Esophagus squamous epithelium (tissue), 5 donors: ENCODE results near the gene SLC36A2. TPM values are rescaled to one million over a fixed set of nuclear protein-coding genes. Genes with fewer than 3 reads are reported as not detected.

Source experiments
- DNase-seq: peaks from one replicate; lab custom pipeline; 2025; lab: John Stamatoyannopoulos, UW
- H3K27ac ChIP-seq, 4 donors: fragments of 200-600 bp; sonication (generic); one replicate each; pipeline ENCODE4 v1.5.1; 2016 to 2019; ENCODE audit warnings: mild to moderate bottlenecking in 1 of 4
- H3K27me3 ChIP-seq, 4 donors: fragments of 200-600 bp; sonication (generic); 1 replicate in 3 of 4; 2 replicates in 1 of 4; pipeline versions ENCODE4 v1.5.1 to v1.6.0; 2017 to 2021; ENCODE audit warnings: antibody characterized with exemption in 1 of 4
- H3K36me3 ChIP-seq, 3 donors: fragments of 200-600 bp; sonication (generic); one replicate each; pipeline ENCODE4 v1.5.1; 2016 to 2019
- H3K4me1 ChIP-seq, 3 donors: fragments of 200-600 bp; sonication (generic); one replicate each; pipeline ENCODE4 v1.5.1; 2017 to 2019
- H3K4me3 ChIP-seq, 4 donors: fragments of 200-600 bp; sonication (generic); 1 replicate in 3 of 4; 2 replicates in 1 of 4; pipeline ENCODE4 v1.5.1; 2016 to 2019; ENCODE audit warnings: mild to moderate bottlenecking in 2 of 4, moderate library complexity in 1 of 4
- H3K9me3 ChIP-seq, 3 donors: fragments of 200-600 bp; sonication (generic); one replicate each; pipeline ENCODE4 v1.5.1; 2016 to 2019
- CTCF ChIP-seq, 6 experiments: fragments of 450-650 bp in 4 of 6; fragments of 200-600 bp in 2 of 6; sonication (generic) in 2 of 6; IDR thresholded peaks; one replicate each; pipeline ENCODE4 v1.5.1; 2016 to 2019; ENCODE audit warnings: antibody characterized with exemption in 6 of 6, mild to moderate bottlenecking in 4 of 6, moderate library complexity in 4 of 6
- POLR2A ChIP-seq, 4 donors: fragments of 450-650 bp; IDR thresholded peaks; one replicate each; pipeline ENCODE4 v1.6.1; 2017; ENCODE audit warnings: antibody characterized with exemption in 4 of 4, mild to moderate bottlenecking in 4 of 4, moderate library complexity in 3 of 4
- WGBS, 2 donors: methylation state at CpG; one replicate each; pipeline ENCODE4 v1.1.5; 2018; 5-methylcytosine and 5-hydroxymethylcytosine counted together
- intact Hi-C: fragments of 100-400 bp; cut with DNase I; formaldehyde crosslinking; loops from one replicate; pipeline ENCODE4 v1.15.0; 2022
- total RNA-seq, 4 donors: library from RNA; depleted of rRNA; stranded (reverse); fragments of >200 nt; gene quantifications; one replicate each; pipeline ENCODE4 v1.1.0, GENCODE V29; 2016
- donor health status: DM: yes; HTN: yes; CAD: no.

SLC36A2 gene
- total RNA-seq, result not detected

DNA sequence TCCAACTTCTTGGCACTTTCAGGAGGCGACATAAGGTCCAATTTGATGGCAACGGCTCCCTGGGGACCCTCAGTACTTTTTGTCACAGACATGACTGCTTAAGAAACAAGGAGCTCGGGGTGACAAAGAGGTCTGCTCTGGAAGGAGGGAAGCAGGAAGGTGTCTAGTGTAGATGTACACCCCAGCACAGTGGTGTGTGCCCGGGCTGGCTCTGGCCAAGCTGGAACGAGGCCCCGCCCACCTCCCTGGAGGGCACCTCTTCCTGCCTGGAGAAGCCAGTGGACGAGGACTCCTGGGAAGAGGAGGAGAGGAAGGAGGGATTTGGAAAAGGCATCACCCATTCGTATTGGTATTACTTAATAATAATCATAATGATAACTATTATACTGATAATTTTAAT is at the start of gene SLC36A2:
Gene SLC36A2, minus strand, starts transcription at position 191 of the 400 bp plus-strand sequence. Its CDS starts 99 bp downstream, at position 92.
- 49 to 59% methylated on average over 8 of the region's 8 CpGs for WGBS, 2 donors

GRCh38 chr5:151388960-151389359 is 41.6 kb upstream of the SLC36A2 start:
- no peaks in the 10 kb centered on the region for H3K9me3 ChIP-seq
- TF ChIP-seq CTCF (IDR thresholded peaks at IDR 0.05), result no peak
- TF ChIP-seq POLR2A (IDR thresholded peaks at IDR 0.05), result no peak
- no peak for DNase-seq
- H3K4me1 ChIP-seq, result no peaks in the 10 kb centered on the region
- no peaks in the 10 kb centered on the region for H3K36me3 ChIP-seq
- H3K4me3 ChIP-seq, result no peak overlapping the region
- H3K27me3 ChIP-seq, result peaks cover 0 to 11% (median 0%) of the 10 kb centered on the region in 4 donors
- no peak overlapping the region for H3K27ac ChIP-seq
- intact Hi-C loops, result no loop called here
- 76 to 80% methylated on average over 2 of the region's 2 CpGs for WGBS, 2 donors

More for the DNA sequence above, at the start of gene SLC36A2:
- no peaks in the 10 kb centered on the region for H3K36me3 ChIP-seq
- H3K4me3 ChIP-seq, result no peak within 1 kb of the TSS
- H3K4me1 ChIP-seq, result no peaks in the 10 kb centered on the region
- H3K27me3 ChIP-seq, result peaks cover 0 to 66% (median 0%) of the 10 kb centered on the region in 4 donors
- intact Hi-C loops, result no loop called here
- no peaks in the 10 kb centered on the region for H3K9me3 ChIP-seq
- no peak for TF ChIP-seq CTCF (IDR thresholded peaks at IDR 0.05)
- no peak for TF ChIP-seq POLR2A (IDR thresholded peaks at IDR 0.05)
- DNase-seq, result no peak
- no peak within 1 kb of the TSS for H3K27ac ChIP-seq

- peaks cover 0 to 11% (median 0%) of the 10 kb centered on the region in 4 donors for H3K27me3 ChIP-seq
- DNase-seq, result no peak
- TF ChIP-seq CTCF (IDR thresholded peaks at IDR 0.05), result no peak
- TF ChIP-seq POLR2A (IDR thresholded peaks at IDR 0.05), result no peak
- intact Hi-C loops, result no loop called here
- no peaks in the 10 kb centered on the region for H3K4me1 ChIP-seq
- H3K36me3 ChIP-seq, result no peaks in the 10 kb centered on the region
- WGBS, 2 donors, result 28 to 34% methylated on average over 2 of the region's 2 CpGs
- no peaks in the 10 kb centered on the region for H3K9me3 ChIP-seq
- no peak overlapping the region for H3K27ac ChIP-seq
- no peak overlapping the region for H3K4me3 ChIP-seq
Measured at GRCh38 chr5:151384106-151384505, 36.7 kb upstream of the SLC36A2 start.

DNA sequence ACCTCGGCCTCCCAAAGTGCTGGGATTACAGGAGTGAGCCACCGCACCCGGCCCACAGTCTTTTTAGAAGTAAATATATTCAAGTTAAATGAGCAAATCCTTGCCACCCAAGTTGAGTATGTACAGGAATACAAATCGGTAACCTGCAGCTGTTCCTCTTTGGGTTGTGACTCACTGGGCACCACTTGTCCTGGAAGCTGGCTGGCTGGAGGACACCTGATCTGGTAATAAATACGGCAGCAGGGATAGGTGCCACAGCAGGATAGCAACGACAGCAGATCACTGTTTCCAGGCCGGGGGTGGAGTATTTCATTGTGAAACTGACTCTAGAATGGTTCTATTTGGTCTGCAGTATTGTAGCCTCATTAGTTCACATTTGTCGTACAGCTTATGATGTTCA is 35.7 kb upstream of the SLC36A2 start:
- TF ChIP-seq CTCF (IDR thresholded peaks at IDR 0.05) (no peak), POLR2A (IDR thresholded peaks at IDR 0.05) (no peak)
- Histone ChIP-seq H3K27me3 (peaks cover 0 to 8% (median 0%) of the 10 kb centered on the region in 4 donors), H3K36me3 (no peaks in the 10 kb centered on the region), H3K4me1 (no peaks in the 10 kb centered on the region), H3K9me3 (no peaks in the 10 kb centered on the region), H3K27ac (no peak overlapping the region), H3K4me3 (no peak overlapping the region)
- DNase-seq, result no peak
- intact Hi-C loops, result no loop called here
- WGBS, 2 donors, result 69 to 85% methylated on average over 7 to 8 of the region's 8 CpGs

- Histone ChIP-seq H3K36me3 (no peaks in the 10 kb centered on the region), H3K4me3 (no peak overlapping the region), H3K9me3 (no peaks in the 10 kb centered on the region), H3K4me1 (no peaks in the 10 kb centered on the region), H3K27me3 (peaks cover 0 to 6% (median 0%) of the 10 kb centered on the region in 4 donors), H3K27ac (no peak overlapping the region)
- intact Hi-C loops, result no loop called here
- WGBS, 2 donors, result 41 to 59% methylated on average over 2 of the region's 2 CpGs
- TF ChIP-seq CTCF (IDR thresholded peaks at IDR 0.05) (no peak), POLR2A (IDR thresholded peaks at IDR 0.05) (no peak)
- no peak for DNase-seq
Measured at GRCh38 chr5:151382576-151382975, 35.2 kb upstream of the SLC36A2 start.
